Astrocyte (in vitro differentiated cells and primary cell): Measurements from ENCODE around the gene TUBG1. TPM values are rescaled to one million over a fixed set of nuclear protein-coding genes. Genes with fewer than 3 reads are reported as not detected.

Experiments
- DNase-seq: peaks from one replicate; pipeline ENCODE4 v3.0.0-alpha.2; 2010; ENCODE audit warnings: low read depth
- FAIRE-seq: peaks from 2 replicates; lab custom pipeline; 2011; peaks lifted over from hg19 to GRCh38; lab: Jason Lieb, UNC
- H2AFZ ChIP-seq: 2 replicates; pipeline ENCODE4 v1.6.0; 2012; ENCODE audit warnings: low read depth, low read length, inconsistent platforms
- H3K27ac ChIP-seq: 2 replicates; pipeline ENCODE4 v1.5.1; 2011; ENCODE audit warnings: low read depth, low read length, inconsistent platforms
- H3K27me3 ChIP-seq: 2 replicates; pipeline ENCODE4 v1.6.0; 2011; ENCODE audit warnings: low read length, inconsistent platforms; ENCODE audit not compliant: insufficient read depth
- H3K36me3 ChIP-seq: 2 replicates; pipeline ENCODE4 v1.5.1; 2011; ENCODE audit warnings: low read length, inconsistent platforms; ENCODE audit not compliant: insufficient read depth
- H3K4me1 ChIP-seq: 2 replicates; pipeline ENCODE4 v1.5.1; 2011; ENCODE audit warnings: low read length, inconsistent platforms; ENCODE audit not compliant: insufficient read depth
- H3K4me2 ChIP-seq: 2 replicates; pipeline ENCODE4 v1.6.0; 2012; ENCODE audit warnings: low read length, inconsistent platforms
- H3K4me3 ChIP-seq: 2 replicates; pipeline ENCODE4 v1.5.1; 2011; ENCODE audit warnings: low read depth, mild to moderate bottlenecking, low read length, inconsistent platforms; ENCODE audit not compliant: insufficient read depth
- H3K79me2 ChIP-seq: 2 replicates; pipeline ENCODE4 v1.6.0; 2012; ENCODE audit warnings: mild to moderate bottlenecking, low read length, inconsistent platforms; ENCODE audit not compliant: insufficient read depth
- H3K9ac ChIP-seq: 2 replicates; pipeline ENCODE4 v1.6.0; 2012; ENCODE audit warnings: mild to moderate bottlenecking, low read length, inconsistent platforms
- H3K9me3 ChIP-seq: 2 replicates; pipeline ENCODE4 v1.5.1; 2012; ENCODE audit warnings: low read depth, mild to moderate bottlenecking, low read length, inconsistent platforms; ENCODE audit not compliant: insufficient read depth
- H4K20me1 ChIP-seq: 2 replicates; pipeline ENCODE4 v1.6.0; 2012; ENCODE audit warnings: low read length, inconsistent platforms; ENCODE audit not compliant: insufficient read depth
- H3K27ac Mint-ChIP-seq: one replicate; pipeline ENCODE4 v1.8.0; 2021; ENCODE audit warnings: mild to moderate bottlenecking, mixed read lengths; ENCODE audit not compliant: unreplicated experiment
- H3K27me3 Mint-ChIP-seq: one replicate; pipeline ENCODE4 v1.8.0; 2021; ENCODE audit warnings: low read depth, mixed read lengths; ENCODE audit not compliant: unreplicated experiment
- H3K36me3 Mint-ChIP-seq: one replicate; pipeline ENCODE4 v1.8.0; 2021; ENCODE audit warnings: low read depth, mixed read lengths; ENCODE audit not compliant: unreplicated experiment
- H3K4me1 Mint-ChIP-seq: one replicate; pipeline ENCODE4 v1.8.0; 2021; ENCODE audit warnings: low read depth, mixed read lengths; ENCODE audit not compliant: unreplicated experiment
- H3K4me3 Mint-ChIP-seq: one replicate; pipeline ENCODE4 v1.8.0; 2021; ENCODE audit warnings: mild to moderate bottlenecking, moderate library complexity, mixed read lengths; ENCODE audit not compliant: unreplicated experiment
- H3K9me3 Mint-ChIP-seq: one replicate; pipeline ENCODE4 v1.8.0; 2021; ENCODE audit warnings: mild to moderate bottlenecking, mixed read lengths; ENCODE audit not compliant: unreplicated experiment
- CTCF ChIP-seq: IDR thresholded peaks from 2 replicates; pipeline ENCODE4 v1.5.1; 2011; ENCODE audit warnings: low read depth, mild to moderate bottlenecking, inconsistent platforms, low read length, moderate library complexity; ENCODE audit not compliant: insufficient read depth
- EZH2 ChIP-seq: IDR thresholded peaks from 2 replicates; pipeline ENCODE4 v1.6.1; 2012; ENCODE audit warnings: mild to moderate bottlenecking, low read length, inconsistent platforms; ENCODE audit not compliant: insufficient read depth
- total RNA-seq: library from RNA; stranded (reverse); gene quantifications from 2 replicates; pipeline ENCODE4 v1.2.1, GENCODE V29; 2021

The TUBG1 gene
- total RNA-seq, 1 donor from 2014 or later, result 47.2 TPM

DNA sequence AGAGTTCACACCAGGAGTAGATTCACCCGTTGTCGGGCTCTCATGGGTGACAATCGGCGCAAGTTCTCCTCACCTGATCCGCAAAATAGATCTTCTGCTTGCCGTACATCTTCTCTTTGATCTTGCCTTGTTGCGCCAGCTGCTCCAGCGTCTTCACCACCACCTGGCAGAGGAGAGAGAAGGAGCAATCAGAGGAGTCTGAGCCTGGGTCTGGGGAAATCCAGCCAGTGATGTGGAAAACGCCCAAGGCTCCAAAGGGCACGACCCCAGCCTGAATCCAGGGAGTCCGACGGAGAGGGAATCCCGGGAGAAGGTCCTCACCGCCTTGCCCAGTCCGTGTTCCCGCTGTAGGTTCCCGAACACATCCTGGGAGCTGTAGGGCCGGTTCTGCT is 32.3 kb upstream of the TUBG1 start:
- Histone ChIP-seq H3K4me3 (peak overlapping the region; percentile 98), H3K4me1 (peaks cover 13% of the 10 kb centered on the region), H3K27me3 (no peaks in the 10 kb centered on the region), H3K9ac (peak overlapping the region; percentile 96), H3K9me3 (no peaks in the 10 kb centered on the region), H3K36me3 (peaks cover 30% of the 10 kb centered on the region), H2AFZ (peak overlapping the region; percentile 54), H3K4me2 (peak overlapping the region; percentile 97), H3K79me2 (peaks cover 44% of the 10 kb centered on the region), H4K20me1 (peaks cover 23% of the 10 kb centered on the region), H3K27ac (peak overlapping the region; percentile 77)
- H3K9me3 Mint-ChIP-seq, result no peaks in the 10 kb centered on the region
- H3K4me1 Mint-ChIP-seq, result peaks cover 4% of the 10 kb centered on the region
- TF ChIP-seq EZH2 (no peak), CTCF (no peak)
- DNase-seq (no peak), FAIRE-seq (no peak)
- H3K27me3 Mint-ChIP-seq, result no peaks in the 10 kb centered on the region
- H3K36me3 Mint-ChIP-seq, result peaks cover 5% of the 10 kb centered on the region
- peak overlapping the region; percentile 62 for H3K27ac Mint-ChIP-seq
- peak overlapping the region; percentile 97 for H3K4me3 Mint-ChIP-seq

DNA sequence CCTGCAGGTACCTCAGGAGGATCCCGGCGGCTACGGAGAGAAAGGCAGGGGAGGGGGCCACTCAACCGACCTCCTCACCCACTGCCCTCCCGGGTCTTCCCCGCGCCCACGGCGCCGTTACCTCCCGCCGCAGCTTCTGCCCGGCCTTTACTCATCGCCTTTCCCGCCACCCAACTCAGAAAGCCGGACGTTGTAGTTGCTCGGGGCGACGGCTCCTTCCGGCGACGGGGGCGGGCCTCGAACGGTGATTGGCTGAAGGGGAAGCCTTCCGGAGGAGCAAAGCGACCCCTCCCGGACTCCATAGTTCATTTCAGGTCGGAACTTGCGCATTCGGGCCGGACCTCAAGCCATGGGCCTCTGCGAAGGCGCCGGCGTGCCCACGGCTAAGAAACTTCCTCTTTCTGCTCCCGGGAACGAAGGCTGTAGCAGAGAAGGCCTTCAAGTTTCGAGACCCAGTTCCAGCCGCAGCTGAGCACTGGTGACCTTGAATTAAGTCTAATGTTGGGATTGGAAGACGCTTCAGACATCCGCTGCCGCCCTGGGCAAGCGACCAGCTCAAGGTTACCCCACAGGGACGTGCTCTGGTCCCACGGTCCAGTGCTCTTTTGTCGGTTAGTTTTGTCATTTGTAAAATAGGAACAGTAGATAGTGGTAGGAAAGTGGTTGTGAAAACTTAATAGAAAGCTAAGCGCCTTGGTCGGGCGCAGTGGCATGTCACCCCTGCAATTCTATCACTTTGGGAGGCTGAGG is 31.8 kb upstream of the TUBG1 start, which contains the start of gene PSMC3IP:
Gene PSMC3IP (minus strand): TSS at position 198 of the 750 bp plus-strand sequence. CDS start 43 bp downstream, at position 155.
- H3K4me1 Mint-ChIP-seq, result peaks cover 4% of the 10 kb centered on the region

More for the DNA sequence above, 31.8 kb upstream of the TUBG1 start, which contains the start of gene PSMC3IP:
- no peaks in the 10 kb centered on the region for H3K9me3 Mint-ChIP-seq
- DNase-seq, result peak; percentile 83
- FAIRE-seq, result no peak
- H3K27ac Mint-ChIP-seq, result peak within 1 kb of the TSS; percentile 97
- H3K4me3 ChIP-seq, result peak within 1 kb of the TSS; percentile 98
- H3K4me2 ChIP-seq, result peak within 1 kb of the TSS; percentile 97
- H3K9me3 ChIP-seq, result no peaks in the 10 kb centered on the region
- H3K4me3 Mint-ChIP-seq, result peak within 1 kb of the TSS; percentile 97
- H2AFZ ChIP-seq, result peak within 1 kb of the TSS; percentile 86
- peaks cover 20% of the 10 kb centered on the region for H4K20me1 ChIP-seq
- H3K9ac ChIP-seq, result peak within 1 kb of the TSS; percentile 96
- no peaks in the 10 kb centered on the region for H3K27me3 ChIP-seq
- H3K27ac ChIP-seq, result peak within 1 kb of the TSS; percentile 77
- peaks cover 5% of the 10 kb centered on the region for H3K36me3 Mint-ChIP-seq
- TF ChIP-seq CTCF (peak; percentile 35), EZH2 (no peak)
- no peaks in the 10 kb centered on the region for H3K27me3 Mint-ChIP-seq
- peaks cover 31% of the 10 kb centered on the region for H3K36me3 ChIP-seq
- peaks cover 13% of the 10 kb centered on the region for H3K4me1 ChIP-seq
- H3K79me2 ChIP-seq, result peaks cover 40% of the 10 kb centered on the region
